M059J (cell line): ENCODE results near the gene SIK2. TPM values are rescaled to one million over a fixed set of nuclear protein-coding genes. Genes with fewer than 3 reads are reported as not detected.
A peak's percentile ranks its signal among the peaks of the same experiment; 100 is the strongest.

Experiments used
- DNase-seq: peaks from one replicate; pipeline ENCODE4 v3.0.0-alpha.2; 2012; ENCODE audit warnings: low read depth
- total RNA-seq: library from RNA; depleted of rRNA; stranded (reverse); fragments of >200 nt; shearing (Covaris generic); gene quantifications from 2 replicates; pipeline ENCODE4 v1.2.3, GENCODE V29; 2014; rRNA removed

The SIK2 gene
- total RNA-seq: 8.4 and 19.4 TPM in 2 replicates

GRCh38 chr11:111601979-111602864 is at the start of gene SIK2:
TSS of gene SIK2 (plus strand) at chr11:111602449. CDS start at chr11:111602564, 115 bp downstream.
- DNase-seq: peak; percentile 94

GRCh38 chr11:111554532-111554931 is 47.7 kb upstream of the SIK2 start:
- peak; percentile 74 for DNase-seq

DNA sequence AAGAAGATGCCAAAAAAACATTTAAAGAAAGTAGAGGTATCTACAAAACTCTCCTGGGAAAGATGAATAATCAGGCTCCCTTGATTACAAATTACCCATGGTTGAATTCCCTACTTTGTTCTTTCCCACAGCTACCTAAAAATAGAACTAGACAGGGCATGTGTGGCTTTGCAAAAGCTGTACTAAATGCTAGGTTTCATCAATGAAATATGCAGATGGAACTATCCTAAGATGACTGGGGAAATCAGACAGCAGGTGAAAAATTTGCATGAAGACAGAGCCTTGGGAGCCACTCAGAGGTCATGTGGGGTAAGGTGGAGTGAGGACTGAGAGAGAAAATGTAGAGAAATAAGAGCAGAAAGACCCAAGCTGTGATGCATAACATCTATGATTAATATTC is 47.0 kb upstream of the SIK2 start:
- peak; percentile 91 for DNase-seq

GRCh38 chr11:111557425-111558111 is 44.7 kb upstream of the SIK2 start:
- peak; percentile 99 for DNase-seq

- no peak for DNase-seq
Measured at GRCh38 chr11:111559800-111560464, 42.3 kb upstream of the SIK2 start.

GRCh38 chr11:111560800-111561199 is 41.4 kb upstream of the SIK2 start:
- no peak for DNase-seq

GRCh38 chr11:111561306-111561705 is 40.9 kb upstream of the SIK2 start:
- no peak for DNase-seq

DNA sequence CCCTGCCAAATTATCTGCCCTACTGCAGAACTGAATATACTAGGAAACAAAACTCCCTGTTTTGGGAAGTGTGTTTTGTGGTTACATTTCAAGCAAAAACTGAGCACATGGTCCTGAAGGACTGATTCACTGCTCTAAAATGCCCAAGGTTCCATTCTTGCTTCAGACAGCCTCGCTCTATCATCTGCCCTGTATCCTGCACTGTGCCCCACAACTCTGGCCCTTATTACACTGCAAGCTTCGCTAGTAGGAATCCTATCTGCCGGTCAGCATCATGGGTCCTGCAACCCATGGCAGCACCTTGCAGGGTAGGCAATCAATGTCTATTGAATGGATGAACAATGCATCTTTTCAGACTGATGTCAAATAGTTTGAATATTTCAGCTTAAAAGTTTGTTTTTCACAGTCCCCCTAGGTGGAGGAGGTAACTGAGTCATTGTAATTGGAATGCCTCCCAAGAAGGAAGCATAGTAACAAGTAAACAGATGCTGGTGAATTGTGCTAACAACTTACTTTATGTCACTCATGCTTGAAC is 40.4 kb upstream of the SIK2 start:
- peak; percentile 91 for DNase-seq

- no peak for DNase-seq
Measured at GRCh38 chr11:111562692-111563389, 39.4 kb upstream of the SIK2 start.

GRCh38 chr11:111565114-111565720 is 37.0 kb upstream of the SIK2 start:
- DNase-seq: peak; percentile 69

GRCh38 chr11:111566324-111566723 is 35.9 kb upstream of the SIK2 start:
- no peak for DNase-seq

- no peak for DNase-seq
Measured at GRCh38 chr11:111569476-111569875, 32.8 kb upstream of the SIK2 start.

- peak; percentile 32 for DNase-seq
Measured at GRCh38 chr11:111570796-111571195, 31.5 kb upstream of the SIK2 start.

DNA sequence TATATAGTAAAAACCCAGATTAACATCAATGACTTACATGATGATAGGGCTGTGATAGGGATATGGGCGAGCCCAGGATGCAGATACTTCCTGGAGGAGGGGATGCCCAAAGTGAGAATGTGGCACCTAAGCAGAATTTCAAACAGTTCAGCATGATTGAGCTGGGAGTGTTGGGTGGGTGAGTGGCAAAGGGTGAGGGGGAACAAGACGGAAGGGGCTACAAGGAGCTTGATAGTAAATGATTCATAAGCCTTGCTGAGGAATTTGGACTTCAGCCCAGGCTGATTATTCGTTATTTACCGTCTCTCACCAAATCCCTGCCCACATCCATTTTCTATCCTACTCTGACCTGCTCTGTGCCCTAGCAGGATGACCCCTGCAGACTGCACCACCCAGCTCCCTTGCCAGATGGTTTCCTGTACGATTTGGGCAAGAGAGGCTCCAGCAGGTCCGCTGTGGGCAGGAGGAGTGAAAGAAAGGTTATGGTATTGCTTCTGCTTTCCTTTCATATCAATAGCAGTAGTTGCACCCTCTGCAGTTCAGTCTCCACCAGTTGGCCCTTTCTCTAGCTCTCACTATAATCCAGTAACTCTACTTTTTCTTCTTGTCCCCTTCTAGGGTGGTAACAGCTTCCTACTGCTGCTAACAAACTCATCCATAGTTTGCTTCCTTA is 30.3 kb upstream of the SIK2 start:
- DNase-seq: peak; percentile 28

DNA sequence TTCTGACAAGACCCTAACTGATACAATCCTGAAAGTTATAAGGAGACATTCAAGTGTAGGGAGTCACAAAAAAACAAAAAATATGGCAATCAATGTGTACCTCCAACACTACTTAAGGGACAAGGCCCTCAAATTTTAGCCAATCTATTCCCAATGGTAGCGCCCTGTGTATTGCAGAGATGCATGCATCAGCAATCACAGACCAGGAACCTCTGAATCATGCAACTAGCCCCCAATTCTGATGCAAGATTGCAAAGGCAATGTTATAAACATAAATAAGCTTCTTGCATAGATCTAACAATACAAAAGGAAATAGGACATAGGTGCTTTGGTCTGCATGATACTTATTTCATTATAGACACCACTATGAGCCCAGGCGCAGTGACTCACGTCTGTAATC is 29.7 kb upstream of the SIK2 start:
- DNase-seq: no peak

GRCh38 chr11:111573821-111574249 is 28.4 kb upstream of the SIK2 start:
- DNase-seq: no peak

- DNase-seq: no peak
Measured at GRCh38 chr11:111574373-111575225, 27.6 kb upstream of the SIK2 start.

DNA sequence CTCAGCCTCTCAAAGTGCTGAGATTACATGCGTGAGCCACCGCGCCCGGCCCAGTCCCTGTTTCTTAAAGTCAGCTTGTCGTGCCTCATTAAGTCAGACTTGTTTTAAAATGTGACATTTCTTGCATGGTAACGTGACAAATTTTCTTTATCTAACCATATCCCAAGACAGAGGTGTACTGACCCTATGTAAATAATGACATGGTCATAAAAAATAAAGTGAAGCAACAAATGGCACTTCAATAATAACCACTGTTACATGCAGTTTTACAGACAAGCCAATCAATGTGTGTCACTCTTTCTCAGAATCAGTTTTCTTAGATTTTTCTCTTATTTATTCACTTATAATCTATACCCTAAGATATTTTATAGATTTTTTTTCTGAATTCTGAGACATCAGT is 26.5 kb upstream of the SIK2 start:
- DNase-seq: no peak

- DNase-seq: no peak
Measured at GRCh38 chr11:111577821-111578220, 24.4 kb upstream of the SIK2 start.
